GM12875 (cell line): ENCODE data around the gene ATP2B2.
"Not testable (repeated sequence)": the region's sequence is repeated elsewhere in the genome, so short reads cannot be mapped to it uniquely, and the experiment has no call there.

ENCODE experiments used
- H3K4me3 ChIP-seq: one replicate; pipeline ENCODE4 v1.5.1; 2011; ENCODE audit warnings: low read depth, low read length, control low read depth
- TF ChIP-seq, protein P1 (sequence below): IDR thresholded peaks from 2 replicates; pipeline ENCODE4 v1.5.1; 2011; ENCODE audit warnings: low read depth, mild to moderate bottlenecking, control low read depth, inconsistent platforms, low read length, moderate library complexity, borderline replicate concordance; ENCODE audit not compliant: insufficient read depth

ATP2B2 gene

GRCh38 chr3:10389339-10389738 is 116.0 kb downstream of the ATP2B2 start:
- H3K4me3 ChIP-seq: no peak overlapping the region
- TF ChIP-seq, protein P1, sequence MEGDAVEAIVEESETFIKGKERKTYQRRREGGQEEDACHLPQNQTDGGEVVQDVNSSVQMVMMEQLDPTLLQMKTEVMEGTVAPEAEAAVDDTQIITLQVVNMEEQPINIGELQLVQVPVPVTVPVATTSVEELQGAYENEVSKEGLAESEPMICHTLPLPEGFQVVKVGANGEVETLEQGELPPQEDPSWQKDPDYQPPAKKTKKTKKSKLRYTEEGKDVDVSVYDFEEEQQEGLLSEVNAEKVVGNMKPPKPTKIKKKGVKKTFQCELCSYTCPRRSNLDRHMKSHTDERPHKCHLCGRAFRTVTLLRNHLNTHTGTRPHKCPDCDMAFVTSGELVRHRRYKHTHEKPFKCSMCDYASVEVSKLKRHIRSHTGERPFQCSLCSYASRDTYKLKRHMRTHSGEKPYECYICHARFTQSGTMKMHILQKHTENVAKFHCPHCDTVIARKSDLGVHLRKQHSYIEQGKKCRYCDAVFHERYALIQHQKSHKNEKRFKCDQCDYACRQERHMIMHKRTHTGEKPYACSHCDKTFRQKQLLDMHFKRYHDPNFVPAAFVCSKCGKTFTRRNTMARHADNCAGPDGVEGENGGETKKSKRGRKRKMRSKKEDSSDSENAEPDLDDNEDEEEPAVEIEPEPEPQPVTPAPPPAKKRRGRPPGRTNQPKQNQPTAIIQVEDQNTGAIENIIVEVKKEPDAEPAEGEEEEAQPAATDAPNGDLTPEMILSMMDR: no peak

DNA sequence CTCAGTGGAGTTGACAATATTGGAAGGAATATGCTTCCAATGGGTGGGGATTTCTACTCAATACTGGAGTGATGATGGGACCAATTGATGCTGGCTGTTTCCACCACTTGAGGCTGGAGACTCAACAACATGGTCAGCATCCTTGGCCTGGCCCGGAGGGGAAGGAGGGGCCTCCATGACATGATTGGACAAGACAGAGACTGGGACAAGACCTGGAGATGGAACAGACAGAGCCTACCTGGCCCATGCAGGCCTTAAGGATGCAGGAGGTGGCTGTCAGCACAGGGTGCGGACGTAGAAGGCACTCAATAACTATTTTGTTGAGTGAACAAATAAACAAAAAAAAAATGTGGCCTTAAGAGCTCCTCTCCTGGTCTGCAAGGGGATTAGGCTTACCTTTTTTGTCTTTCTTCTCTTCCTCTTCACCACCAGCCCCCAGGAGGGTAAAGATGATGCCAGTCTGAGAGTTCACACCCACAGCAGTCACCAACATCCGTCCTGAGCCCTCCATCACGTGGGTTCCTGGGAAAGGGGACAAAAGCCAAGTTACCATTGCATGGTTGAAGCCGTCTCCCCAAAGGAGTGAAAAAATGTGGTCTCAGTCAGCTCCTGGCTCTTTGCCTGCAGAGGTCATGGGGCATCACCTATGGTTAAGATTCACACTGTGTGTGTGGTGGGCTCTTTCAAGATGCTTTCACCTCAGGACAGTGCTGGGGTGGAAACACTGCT is 117.3 kb downstream of the ATP2B2 start:
- H3K4me3 ChIP-seq: no peak overlapping the region
- TF ChIP-seq, protein P1: no peak

GRCh38 chr3:10386121-10386520 is 119.3 kb downstream of the ATP2B2 start:
- H3K4me3 ChIP-seq: no peak overlapping the region
- TF ChIP-seq, protein P1: no peak

GRCh38 chr3:10384541-10385360 is 120.6 kb downstream of the ATP2B2 start:
- TF ChIP-seq, protein P1: no peak
- no peak overlapping the region for H3K4me3 ChIP-seq

- TF ChIP-seq, protein P1: no peak
- no peak overlapping the region for H3K4me3 ChIP-seq
These were observed 121.5 kb downstream of the ATP2B2 start for GRCh38 chr3:10383850-10384248.

GRCh38 chr3:10382892-10383849 is 122.2 kb downstream of the ATP2B2 start:
- TF ChIP-seq, protein P1: no peak
- no peak overlapping the region for H3K4me3 ChIP-seq

DNA sequence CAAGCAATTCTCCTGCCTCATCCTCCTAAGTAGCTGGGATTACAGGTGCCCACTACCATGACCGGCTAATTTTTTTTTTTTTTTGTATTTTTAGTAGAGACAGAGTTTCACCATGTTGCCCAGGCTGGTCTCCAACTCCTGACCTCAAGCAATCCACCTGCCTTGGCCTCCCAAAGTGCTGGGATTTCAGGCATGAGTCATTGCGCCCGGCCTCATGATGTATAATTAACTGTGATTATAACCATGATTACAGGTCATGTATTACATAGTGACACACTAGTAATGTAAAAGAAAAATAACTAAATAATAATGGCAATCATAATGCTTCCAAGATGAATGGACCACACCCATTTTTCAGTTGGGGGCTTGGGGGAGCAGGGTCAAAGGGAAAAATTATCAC is 122.9 kb downstream of the ATP2B2 start:
- not testable (repeated sequence) for H3K4me3 ChIP-seq
